Endothelial cell (in vitro differentiated cells): ENCODE measurements around the gene APBA2. TPM values are rescaled to one million over a fixed set of nuclear protein-coding genes. Genes with fewer than 3 reads are reported as not detected.

ENCODE experiments used
- DNase-seq: peaks from one replicate; pipeline ENCODE4 v3.0.0; 2021; ENCODE audit warnings: low spot score
- H3K27ac Mint-ChIP-seq: one replicate; pipeline ENCODE4 v1.8.0; 2021; ENCODE audit warnings: mixed read lengths, inconsistent platforms; ENCODE audit not compliant: unreplicated experiment
- H3K27me3 Mint-ChIP-seq: one replicate; pipeline ENCODE4 v1.8.0; 2021; ENCODE audit warnings: mild to moderate bottlenecking, moderate library complexity, mixed read lengths, inconsistent platforms; ENCODE audit not compliant: unreplicated experiment
- H3K36me3 Mint-ChIP-seq: one replicate; pipeline ENCODE4 v1.8.0; 2021; ENCODE audit warnings: mild to moderate bottlenecking, low read depth, mixed read lengths, inconsistent platforms; ENCODE audit not compliant: unreplicated experiment
- H3K4me1 Mint-ChIP-seq: one replicate; pipeline ENCODE4 v1.8.0; 2021; ENCODE audit warnings: mild to moderate bottlenecking, mixed read lengths, inconsistent platforms; ENCODE audit not compliant: unreplicated experiment
- H3K4me3 Mint-ChIP-seq: one replicate; pipeline ENCODE4 v1.8.0; 2021; ENCODE audit warnings: mild to moderate bottlenecking, mixed read lengths, inconsistent platforms; ENCODE audit not compliant: unreplicated experiment
- H3K9me3 Mint-ChIP-seq: one replicate; pipeline ENCODE4 v1.8.0; 2021; ENCODE audit warnings: mixed read lengths, inconsistent platforms; ENCODE audit not compliant: unreplicated experiment
- total RNA-seq: library from RNA; stranded (reverse); fragmentation: NEBNext Ultra II Directional; extraction: Animal tissue kit (Norgen Biotek cat#: 25700); gene quantifications from one replicate; pipeline ENCODE4 v1.2.1, GENCODE V29; 2021; ENCODE audit not compliant: unreplicated experiment
- TF ChIP-seq, protein P1 (sequence below): fragments of 200-600 bp; sonication (generic); IDR thresholded peaks from one replicate; pipeline ENCODE4 v1.5.0; 2021; ENCODE audit warnings: antibody characterized with exemption; ENCODE audit not compliant: unreplicated experiment

Gene APBA2
- total RNA-seq, 1 donor from 2014 or later: 33.1 TPM

DNA sequence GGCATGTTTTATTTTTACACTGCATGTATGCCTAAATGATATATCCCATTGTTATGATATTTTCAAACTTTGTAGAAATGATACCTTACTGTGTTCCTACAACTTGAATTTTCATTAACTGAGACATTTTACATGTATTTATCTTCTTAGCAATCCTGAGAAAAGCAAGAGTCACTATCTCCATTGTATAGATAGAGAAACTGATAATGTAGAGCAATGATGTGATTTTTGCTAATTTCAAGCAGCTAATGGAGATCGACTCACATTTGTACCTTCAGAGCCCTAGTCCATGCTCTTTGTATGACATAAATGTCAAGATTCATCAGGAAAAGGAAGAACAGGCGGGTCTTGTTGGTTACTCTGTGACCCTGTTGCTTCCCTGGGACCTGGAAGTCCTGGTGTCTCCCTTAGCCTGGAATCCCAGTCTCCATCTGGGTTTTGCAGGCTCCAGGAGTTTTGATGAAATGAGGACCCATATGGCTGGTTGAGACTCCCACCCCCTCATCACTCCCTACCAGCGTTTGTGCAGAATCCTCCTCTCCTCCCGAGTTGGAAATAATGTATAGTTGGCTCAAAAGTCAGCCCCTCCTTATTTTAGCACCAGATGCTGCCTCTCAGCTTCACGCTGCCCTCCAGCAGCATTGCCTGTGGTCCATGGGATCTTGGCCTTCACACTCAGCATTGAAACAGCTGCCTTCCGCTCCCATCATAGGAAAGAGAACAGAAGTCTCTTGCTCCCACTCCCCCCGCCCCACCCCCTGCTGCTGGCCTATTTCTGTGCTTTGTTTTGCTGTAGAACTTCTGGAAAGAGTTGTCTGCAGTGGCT is 67.1 kb downstream of the APBA2 start:
- TF ChIP-seq, protein P1, sequence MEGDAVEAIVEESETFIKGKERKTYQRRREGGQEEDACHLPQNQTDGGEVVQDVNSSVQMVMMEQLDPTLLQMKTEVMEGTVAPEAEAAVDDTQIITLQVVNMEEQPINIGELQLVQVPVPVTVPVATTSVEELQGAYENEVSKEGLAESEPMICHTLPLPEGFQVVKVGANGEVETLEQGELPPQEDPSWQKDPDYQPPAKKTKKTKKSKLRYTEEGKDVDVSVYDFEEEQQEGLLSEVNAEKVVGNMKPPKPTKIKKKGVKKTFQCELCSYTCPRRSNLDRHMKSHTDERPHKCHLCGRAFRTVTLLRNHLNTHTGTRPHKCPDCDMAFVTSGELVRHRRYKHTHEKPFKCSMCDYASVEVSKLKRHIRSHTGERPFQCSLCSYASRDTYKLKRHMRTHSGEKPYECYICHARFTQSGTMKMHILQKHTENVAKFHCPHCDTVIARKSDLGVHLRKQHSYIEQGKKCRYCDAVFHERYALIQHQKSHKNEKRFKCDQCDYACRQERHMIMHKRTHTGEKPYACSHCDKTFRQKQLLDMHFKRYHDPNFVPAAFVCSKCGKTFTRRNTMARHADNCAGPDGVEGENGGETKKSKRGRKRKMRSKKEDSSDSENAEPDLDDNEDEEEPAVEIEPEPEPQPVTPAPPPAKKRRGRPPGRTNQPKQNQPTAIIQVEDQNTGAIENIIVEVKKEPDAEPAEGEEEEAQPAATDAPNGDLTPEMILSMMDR: no peak

DNA sequence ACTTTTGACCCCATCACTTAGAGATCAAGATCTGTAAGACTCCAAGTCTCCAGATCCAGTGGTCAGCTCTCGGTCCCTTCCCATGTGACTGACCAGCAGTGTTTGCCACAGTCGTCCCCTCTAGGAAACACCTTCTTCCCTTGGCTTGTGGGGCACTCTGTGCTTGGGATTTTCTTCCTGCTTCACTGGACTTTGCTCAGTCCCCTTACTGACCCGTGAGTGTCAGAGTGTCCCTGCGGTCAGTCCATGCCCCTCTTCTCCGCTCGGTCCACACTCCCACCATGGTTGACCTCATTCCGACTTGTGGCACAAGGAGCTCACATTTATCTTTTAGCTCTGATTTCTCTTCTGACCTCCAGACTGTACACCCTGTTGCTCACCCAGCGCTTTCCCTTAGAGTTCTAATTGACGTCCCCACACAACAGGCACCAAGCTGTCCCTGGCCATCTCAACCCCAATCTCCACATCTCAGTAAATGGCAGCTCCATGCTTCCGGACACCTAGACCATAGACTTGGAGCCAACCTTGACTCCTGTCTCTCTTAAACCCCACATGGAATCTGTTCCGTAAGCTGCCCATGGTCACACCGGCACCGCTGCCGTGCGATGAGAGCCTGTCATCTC is 67.9 kb downstream of the APBA2 start:
- TF ChIP-seq, protein P1: no peak
- Mint-ChIP-seq H3K4me1 (peaks cover 29% of the 10 kb centered on the region), H3K27me3 (peaks cover 8% of the 10 kb centered on the region), H3K9me3 (no peaks in the 10 kb centered on the region), H3K36me3 (peaks cover 3% of the 10 kb centered on the region), H3K27ac (no peak overlapping the region), H3K4me3 (no peak overlapping the region)
- no peak for DNase-seq

More for the DNA sequence above, 67.1 kb downstream of the APBA2 start:
- Mint-ChIP-seq H3K27me3 (peaks cover 8% of the 10 kb centered on the region), H3K36me3 (peaks cover 3% of the 10 kb centered on the region), H3K4me1 (peaks cover 33% of the 10 kb centered on the region), H3K4me3 (no peak overlapping the region), H3K9me3 (no peaks in the 10 kb centered on the region), H3K27ac (no peak overlapping the region)
- DNase-seq: no peak

DNA sequence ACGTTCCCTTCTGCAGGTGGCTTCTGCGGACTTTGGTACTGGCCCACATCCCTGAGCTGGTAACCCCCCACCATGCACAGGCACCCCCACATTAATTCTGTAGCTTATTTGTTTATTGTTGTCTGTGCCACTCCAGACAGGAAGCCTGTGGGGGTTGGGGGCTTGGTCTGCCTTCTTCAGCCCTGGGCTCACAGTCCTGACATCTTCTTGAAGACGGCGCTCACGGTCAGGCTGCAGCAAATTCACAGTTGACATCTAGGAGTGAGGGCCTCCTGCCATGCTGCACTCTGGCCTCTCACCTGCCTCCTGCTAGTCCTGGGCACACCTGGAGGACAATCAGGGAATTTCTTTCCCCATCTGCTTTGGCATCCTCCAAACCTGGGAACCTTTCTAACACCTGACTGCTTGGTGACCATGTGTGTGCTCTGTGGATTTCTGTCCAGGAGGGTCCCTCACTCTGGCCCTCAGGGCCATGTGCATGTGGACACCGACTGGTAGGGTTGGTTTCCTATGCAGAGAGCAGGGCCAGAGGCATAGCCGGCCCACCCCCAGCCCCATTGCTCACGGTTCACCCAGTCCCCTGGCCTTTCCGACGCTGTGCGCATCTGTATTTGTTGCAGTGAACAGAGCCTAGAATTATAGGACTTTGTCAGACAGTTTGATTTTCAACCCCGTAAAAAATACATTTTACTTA is 68.8 kb downstream of the APBA2 start:
- H3K27ac Mint-ChIP-seq: no peak overlapping the region
- no peak for DNase-seq
- H3K4me1 Mint-ChIP-seq: peaks cover 28% of the 10 kb centered on the region
- H3K4me3 Mint-ChIP-seq: no peak overlapping the region
- peaks cover 3% of the 10 kb centered on the region for H3K36me3 Mint-ChIP-seq
- no peaks in the 10 kb centered on the region for H3K9me3 Mint-ChIP-seq
- peaks cover 8% of the 10 kb centered on the region for H3K27me3 Mint-ChIP-seq
- TF ChIP-seq, protein P1: no peak

DNA sequence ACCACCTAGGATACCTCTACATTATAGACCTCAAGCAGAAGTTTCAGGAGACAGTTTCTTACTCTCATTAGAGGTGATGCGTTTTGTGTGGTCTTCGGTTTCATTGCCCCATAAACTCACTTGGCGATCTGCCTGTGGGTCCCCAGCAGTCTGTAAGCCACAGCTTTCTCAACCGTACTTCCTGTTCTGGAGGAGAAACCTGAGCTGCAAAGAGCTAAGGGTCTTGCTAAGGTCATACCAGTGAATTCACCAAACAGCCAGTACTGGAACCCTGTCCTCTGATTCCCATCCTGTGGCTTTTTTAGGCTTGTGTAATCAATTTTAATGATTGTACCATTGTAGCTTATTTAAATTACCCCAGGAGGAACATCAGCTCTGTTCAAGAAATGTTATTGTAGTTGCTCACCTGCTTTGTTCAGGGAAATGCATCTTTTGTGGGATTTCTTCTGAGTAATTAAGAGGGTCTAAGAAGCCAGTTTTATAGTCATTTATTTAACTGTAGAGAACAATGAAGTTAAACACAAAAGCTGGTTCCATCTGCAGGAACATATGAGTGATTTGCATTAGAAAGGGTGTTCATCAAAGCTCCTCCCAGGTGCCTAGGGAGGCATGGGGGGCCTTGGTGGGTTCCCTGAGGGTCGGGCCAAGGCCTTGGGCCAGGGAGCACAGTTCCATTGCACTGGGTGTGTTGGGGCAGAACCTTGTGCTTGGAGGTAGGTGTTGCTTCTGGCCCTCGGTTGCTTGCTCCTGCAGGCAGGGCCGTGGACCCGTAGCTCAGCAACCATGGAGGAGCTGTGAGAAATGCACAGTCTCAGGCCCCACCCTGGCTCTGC is 69.6 kb downstream of the APBA2 start:
- Mint-ChIP-seq H3K27ac (no peak overlapping the region), H3K9me3 (no peaks in the 10 kb centered on the region), H3K4me3 (no peak overlapping the region), H3K4me1 (peaks cover 28% of the 10 kb centered on the region), H3K36me3 (peaks cover 3% of the 10 kb centered on the region), H3K27me3 (peaks cover 6% of the 10 kb centered on the region)
- no peak for DNase-seq
- TF ChIP-seq, protein P1: no peak
